H1 (cell line): Measurements from ENCODE around the gene TRIM27. TPM values are rescaled to one million over a fixed set of nuclear protein-coding genes. Genes with fewer than 3 reads are reported as not detected.

ENCODE experiments used
- CHD7 ChIP-seq: fragments of 300-600 bp; sonication (generic); IDR thresholded peaks from 2 replicates; pipeline ENCODE4 v1.7.1; 2012; ENCODE audit warnings: low read length, moderate library complexity, mild to moderate bottlenecking, inconsistent platforms; ENCODE audit not compliant: insufficient replicate concordance
- CTBP2 ChIP-seq: IDR thresholded peaks from 2 replicates; pipeline ENCODE4 v1.7.0; 2011; ENCODE audit warnings: borderline replicate concordance, mild to moderate bottlenecking, moderate library complexity, mixed read lengths, low read length; ENCODE audit not compliant: insufficient read depth, insufficient read length
- HDAC2 ChIP-seq, 2 experiments: fragments of 300-600 bp in 1 of 2; sonication (generic) in 1 of 2; IDR thresholded peaks; 2 replicates each; pipeline ENCODE4 v1.6.1; 2011 to 2012; ENCODE audit warnings: low read depth in 2 of 2, low read length in 2 of 2, mild to moderate bottlenecking in 2 of 2, moderate library complexity in 2 of 2, borderline replicate concordance in 1 of 2, inconsistent platforms in 1 of 2
- KDM5A ChIP-seq: fragments of 200-600 bp; IDR thresholded peaks from 2 replicates; pipeline ENCODE4 v1.7.1; 2012; ENCODE audit warnings: mild to moderate bottlenecking, low read length, inconsistent platforms, mixed read lengths
- PHF8 ChIP-seq: fragments of 200-600 bp; sonication (generic); conservative IDR thresholded peaks from 2 replicates; pipeline ENCODE4 v1.7.1; 2012; ENCODE audit warnings: low read depth, mild to moderate bottlenecking, inconsistent platforms, low read length, moderate library complexity
- POLR2AphosphoS5 ChIP-seq: IDR thresholded peaks from 2 replicates; pipeline ENCODE4 v1.6.1; 2011; ENCODE audit warnings: low read depth, low read length
- SIRT6 ChIP-seq: IDR thresholded peaks from one replicate; pipeline ENCODE4 v1.7.1; 2012; ENCODE audit warnings: low read length, inconsistent platforms
- SIX5 ChIP-seq: IDR thresholded peaks from 2 replicates; pipeline ENCODE4 v1.6.1; 2011; ENCODE audit warnings: mild to moderate bottlenecking, low read depth, low read length
- TAF1 ChIP-seq: IDR thresholded peaks from 2 replicates; pipeline ENCODE4 v1.6.1; 2011; ENCODE audit warnings: mild to moderate bottlenecking, low read depth, low read length
- TAF7 ChIP-seq: optimal IDR thresholded peaks from 2 replicates; pipeline ENCODE3; 2011; ENCODE audit warnings: low read depth, mild to moderate bottlenecking, inconsistent platforms, low read length, moderate library complexity, borderline replicate concordance
- TEAD4 ChIP-seq: IDR thresholded peaks from 2 replicates; pipeline ENCODE4 v1.6.1; 2012; ENCODE audit warnings: low read depth, low read length, inconsistent platforms, mixed read lengths
- polyA plus RNA-seq, 7 experiments: library from polyadenylated mRNA; depleted of rRNA in 3 of 7; stranded (reverse) in 5 of 7; unstranded in 2 of 7; fragments of >200 nt in 5 of 7; fragments of 200-250 nt in 2 of 7; gene quantifications; 1 replicate in 5 of 7; 2 replicates in 1 of 7; 4 replicates in 1 of 7; pipeline versions ENCODE4 v1.2.1 to v1.2.3, GENCODE V29; 2011 to 2013; ENCODE audit warnings: missing spikeins in 2 of 7, mixed read lengths in 2 of 7
- total RNA-seq: library from RNA; stranded (reverse); fragmentation: NEBNext Ultra II Directional; extraction: Animal tissue kit (Norgen Biotek cat#: 25700); gene quantifications from 2 replicates; pipeline ENCODE4 v1.2.1, GENCODE V29; 2021

TRIM27 gene
- total and polyA plus RNA-seq, 2 of the 8 experiments (the other 6 are each of a cell fraction or from before 2014, with no cell fraction given) = 76.4 to 85.9 TPM

DNA sequence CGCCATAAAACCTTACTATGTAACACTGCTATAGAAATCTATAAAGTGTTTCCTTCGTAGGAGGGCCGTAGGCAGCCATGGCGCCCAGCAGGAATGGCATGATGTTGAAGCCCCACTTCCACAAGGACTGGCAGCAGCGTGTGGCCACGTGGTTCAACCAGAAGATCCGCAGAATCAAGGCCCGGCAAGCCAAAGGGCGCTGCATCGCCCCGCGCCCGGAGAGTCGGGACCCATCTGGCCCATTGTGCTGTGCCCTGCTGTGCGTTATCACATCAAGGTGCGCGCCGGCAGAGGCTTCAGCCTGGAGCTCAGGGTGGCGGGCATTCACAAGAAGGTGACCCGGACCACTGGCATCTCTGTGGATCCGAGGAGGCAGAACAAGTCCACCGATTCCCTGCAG, 62.4 kb downstream of the TRIM27 start (continued):
- TF ChIP-seq CHD7 = no peak
- TF ChIP-seq POLR2AphosphoS5 = no peak
- no peak for TF ChIP-seq HDAC2 (IDR thresholded peaks at IDR 0.05; ENCODE audit: borderline replicate concordance in 1 of 2, low read depth in 2 of 2, low read length in 2 of 2)
- no peak for TF ChIP-seq SIRT6
- TF ChIP-seq TAF7 = no peak
- no peak for TF ChIP-seq TEAD4
- no peak for TF ChIP-seq PHF8
- no peak for TF ChIP-seq KDM5A
- TF ChIP-seq TAF1 = no peak
- TF ChIP-seq CTBP2 = no peak
- TF ChIP-seq SIX5 = no peak
